ENCODE measurements around the gene PAPLN.

Gene PAPLN

DNA sequence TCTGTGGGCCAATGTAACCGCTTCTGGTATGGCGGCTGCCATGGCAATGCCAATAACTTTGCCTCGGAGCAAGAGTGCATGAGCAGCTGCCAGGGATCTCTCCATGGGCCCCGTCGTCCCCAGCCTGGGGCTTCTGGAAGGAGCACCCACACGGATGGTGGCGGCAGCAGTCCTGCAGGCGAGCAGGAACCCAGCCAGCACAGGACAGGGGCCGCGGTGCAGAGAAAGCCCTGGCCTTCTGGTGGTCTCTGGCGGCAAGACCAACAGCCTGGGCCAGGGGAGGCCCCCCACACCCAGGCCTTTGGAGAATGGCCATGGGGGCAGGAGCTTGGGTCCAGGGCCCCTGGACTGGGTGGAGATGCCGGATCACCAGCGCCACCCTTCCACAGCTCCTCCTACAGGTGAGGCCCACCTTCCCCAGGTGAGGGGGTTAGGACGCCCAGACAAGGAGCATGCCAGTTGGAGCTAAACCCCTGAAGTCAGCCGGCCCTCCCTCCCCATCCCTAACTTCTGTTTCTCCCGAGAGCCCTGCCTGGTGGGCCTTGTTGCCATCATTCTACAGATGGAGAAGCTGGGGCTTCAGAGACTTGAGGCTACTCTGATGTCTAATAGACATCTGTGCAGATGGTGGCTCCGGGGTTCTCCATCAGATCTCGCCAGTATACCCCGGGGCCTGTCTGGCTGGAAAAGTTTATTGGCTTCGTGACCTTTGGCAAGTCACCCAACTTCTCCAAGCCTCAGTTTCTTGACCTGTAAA lies 25.3 kb downstream of the PAPLN start:
- DNase-seq, result no peak

GRCh38 chr14:73263606-73264005 lies 26.3 kb downstream of the PAPLN start:
- DNase-seq, result no peak

- no peak for DNase-seq
Observed at GRCh38 chr14:73264080-73264884, 27.0 kb downstream of the PAPLN start.

- DNase-seq, result no peak
Observed at GRCh38 chr14:73264885-73265720, 27.8 kb downstream of the PAPLN start.

DNA sequence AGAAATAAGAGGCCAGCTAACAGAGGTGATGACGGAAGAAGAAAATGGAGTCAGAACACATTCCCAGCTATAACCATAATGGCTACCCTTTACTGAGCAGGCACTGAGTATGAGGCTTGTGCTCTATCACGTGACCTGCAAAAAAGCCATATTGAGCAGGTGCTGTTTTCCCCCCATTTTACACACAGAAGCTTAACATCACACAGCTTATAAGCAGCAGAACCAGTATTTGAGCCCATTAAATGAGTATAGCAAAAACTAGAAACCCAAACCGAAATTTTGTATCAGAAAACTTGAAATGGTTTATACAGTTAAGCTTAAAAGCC lies 28.4 kb downstream of the PAPLN start:
- no peak for DNase-seq

DNA sequence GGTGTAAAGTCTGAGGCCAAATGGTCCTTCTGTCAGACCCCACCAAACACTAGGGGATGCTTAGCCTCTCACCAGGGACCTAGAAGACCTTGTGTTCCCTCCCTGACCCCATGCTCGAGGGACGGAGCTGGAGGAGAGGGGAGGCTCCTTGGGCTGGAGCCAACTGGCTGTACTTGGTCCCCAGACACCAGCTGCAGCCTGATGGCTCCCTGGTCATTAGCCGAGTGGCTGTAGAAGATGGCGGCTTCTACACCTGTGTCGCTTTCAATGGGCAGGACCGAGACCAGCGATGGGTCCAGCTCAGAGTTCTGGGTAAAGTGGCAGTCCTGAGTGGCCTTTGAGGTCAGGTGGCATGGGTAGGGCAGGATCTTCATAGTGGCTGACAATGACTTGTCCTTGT lies 29.0 kb downstream of the PAPLN start:
- DNase-seq, result no peak

- DNase-seq, result no peak
Observed at GRCh38 chr14:73267474-73267873, 30.2 kb downstream of the PAPLN start.

DNA sequence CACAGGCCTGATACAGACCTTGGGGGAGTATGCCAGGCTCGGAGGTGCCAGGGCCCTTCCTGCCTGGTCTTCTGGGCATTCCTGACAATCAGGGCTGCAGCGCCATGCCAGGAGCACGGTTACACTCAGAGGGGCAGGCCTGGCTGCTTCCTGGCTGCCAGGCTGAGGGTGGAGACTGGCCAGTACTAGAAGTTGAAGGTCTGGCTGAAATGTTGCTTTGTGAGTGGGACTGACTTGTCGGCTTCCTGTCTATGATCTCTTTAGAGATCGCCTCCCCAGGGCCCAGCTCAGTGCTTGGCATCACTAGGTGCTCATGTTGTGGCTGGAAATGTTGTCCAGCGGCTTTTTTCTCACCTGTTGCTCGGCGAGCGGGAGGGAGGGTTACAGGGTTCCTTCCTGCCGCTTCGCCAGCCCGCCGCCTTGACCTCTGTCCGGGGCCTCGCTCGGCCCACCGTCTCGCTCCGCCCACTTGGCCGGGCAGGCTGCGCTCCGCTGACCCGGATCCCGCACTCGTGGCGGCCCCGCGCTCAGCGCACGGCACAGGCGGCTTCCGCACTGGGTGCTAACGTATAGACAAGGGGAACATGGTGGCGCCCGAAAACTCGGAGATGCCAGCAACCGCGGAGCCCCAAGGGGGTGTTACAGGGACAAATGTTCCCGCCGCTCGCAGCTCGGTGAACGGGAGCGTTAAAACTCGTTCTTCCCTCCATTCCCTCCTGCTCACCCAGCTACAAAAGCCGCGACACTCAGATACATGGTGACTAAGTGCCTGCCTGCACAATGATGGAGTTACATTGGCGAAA lies 32.6 kb downstream of the PAPLN start:
- DNase-seq, result no peak

DNA sequence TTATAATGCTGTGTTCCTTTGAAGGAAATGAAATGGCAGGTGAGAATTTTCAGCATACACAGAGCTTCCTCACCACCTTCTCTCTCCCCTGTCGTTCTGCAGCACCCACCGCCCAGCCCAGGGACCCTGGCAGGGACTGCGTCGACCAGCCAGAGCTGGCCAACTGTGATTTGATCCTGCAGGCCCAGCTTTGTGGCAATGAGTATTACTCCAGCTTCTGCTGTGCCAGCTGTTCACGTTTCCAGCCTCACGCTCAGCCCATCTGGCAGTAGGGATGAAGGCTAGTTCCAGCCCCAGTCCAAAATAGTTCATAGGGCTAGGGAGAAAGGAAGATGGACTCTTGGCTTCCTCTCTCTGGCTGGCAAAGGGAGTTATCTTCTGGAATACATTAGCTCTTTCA lies 35.1 kb downstream of the PAPLN start:
- DNase-seq, result no peak

DNA sequence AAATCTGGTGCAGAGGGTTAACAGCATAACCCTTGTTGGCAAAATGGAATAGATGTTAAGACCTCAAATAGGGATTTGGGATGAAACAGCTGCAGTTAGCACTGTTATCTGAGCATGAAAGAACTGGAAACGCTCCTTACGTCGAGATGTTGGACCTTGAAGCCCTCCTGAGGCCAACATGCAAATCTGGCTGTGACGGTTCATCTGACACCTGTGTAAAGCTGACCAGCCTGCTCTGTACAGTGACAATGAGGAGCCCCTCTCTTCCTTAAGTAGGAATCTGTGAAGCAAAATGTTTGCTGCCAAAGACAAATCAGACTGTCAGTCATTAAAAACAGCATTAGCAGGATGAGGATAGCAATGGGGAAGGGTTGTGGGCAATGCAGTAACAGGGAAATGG lies 36.5 kb downstream of the PAPLN start:
- DNase-seq, result no peak

- DNase-seq, result no peak
Observed at GRCh38 chr14:73276836-73277235, 39.5 kb downstream of the PAPLN start.

DNA sequence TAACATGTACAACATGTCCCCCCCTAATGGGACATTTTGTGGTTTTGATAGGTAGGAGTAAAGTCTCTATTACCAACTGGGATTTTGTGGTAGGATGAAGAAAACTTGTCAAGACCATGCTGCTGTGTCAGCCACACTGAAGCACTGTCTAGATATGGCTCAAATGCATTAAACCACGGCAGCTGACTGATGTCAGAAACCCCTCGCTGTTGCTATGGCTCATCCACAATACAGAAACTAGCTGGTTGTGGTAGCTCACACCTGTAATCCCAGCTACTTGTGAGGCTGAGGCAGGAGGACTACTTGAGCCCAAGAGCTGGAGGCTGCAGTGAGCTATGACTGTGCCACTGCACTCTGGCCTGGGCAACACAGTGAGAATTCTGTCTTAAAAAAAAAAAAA lies 40.1 kb downstream of the PAPLN start:
- no peak for DNase-seq

GRCh38 chr14:73280903-73281302 lies 43.6 kb downstream of the PAPLN start:
- DNase-seq, result no peak

DNA sequence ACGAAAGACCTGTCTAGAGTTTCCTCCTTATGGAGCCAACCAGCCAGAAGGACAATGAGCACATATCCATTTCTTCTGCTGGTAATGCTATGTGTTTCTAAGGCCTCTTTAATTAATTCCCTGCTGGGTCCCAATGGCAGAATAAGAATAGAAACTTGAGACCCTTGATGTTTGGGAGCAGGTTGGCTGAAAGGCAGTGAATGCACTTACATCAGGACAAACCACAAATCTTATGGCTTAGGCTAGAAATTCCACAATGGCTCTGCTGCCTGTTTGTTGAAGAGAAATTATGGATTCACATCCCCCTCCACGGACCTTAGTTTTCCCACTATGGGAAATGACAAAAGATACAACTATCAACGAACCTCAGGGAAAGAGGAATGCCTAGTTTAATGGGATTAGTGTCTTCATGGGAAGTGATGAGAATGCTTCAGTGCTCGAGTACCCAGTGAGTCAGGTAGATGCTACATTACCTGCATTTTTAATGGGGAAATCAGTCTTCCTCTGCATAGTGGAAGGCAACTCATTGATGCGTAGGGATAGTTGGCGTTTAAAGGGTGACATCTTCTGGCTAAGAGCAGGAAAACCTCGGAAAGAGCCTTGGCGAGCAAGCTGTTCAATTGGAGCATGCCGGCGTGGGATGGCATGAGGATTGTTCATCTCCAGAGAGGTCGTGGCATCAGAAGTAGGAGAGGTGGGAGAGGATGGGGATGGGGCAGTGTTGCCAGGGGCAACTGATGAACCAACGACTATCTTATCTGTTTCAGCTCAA lies 46.5 kb downstream of the PAPLN start:
- no peak for DNase-seq

- DNase-seq, result no peak
Observed at GRCh38 chr14:73285979-73286378, 48.7 kb downstream of the PAPLN start.

- no peak for DNase-seq
Observed at GRCh38 chr14:73286598-73286997, 49.3 kb downstream of the PAPLN start.

DNA sequence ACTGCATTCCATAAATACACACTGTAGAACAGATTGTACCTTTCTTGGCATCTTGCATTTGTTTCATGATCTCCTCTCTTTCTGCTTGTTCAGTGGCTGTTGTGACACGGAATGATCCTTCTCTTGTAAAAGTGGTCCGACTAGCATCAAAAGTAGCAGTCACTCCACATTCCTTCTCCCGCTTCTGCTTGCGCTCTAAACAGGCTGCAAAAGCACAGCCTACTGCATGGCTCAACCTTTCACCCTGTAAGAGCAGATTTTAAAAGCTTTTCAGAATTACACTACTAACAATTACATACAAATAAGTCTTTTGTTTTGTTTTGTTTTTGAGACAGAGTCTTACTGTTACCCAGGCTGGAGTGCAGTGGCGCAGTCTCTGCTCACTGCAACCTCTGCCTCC lies 49.8 kb downstream of the PAPLN start:
- no peak for DNase-seq

- DNase-seq, result no peak
Observed at GRCh38 chr14:73289308-73289707, 52.0 kb downstream of the PAPLN start.

GRCh38 chr14:73289729-73290128 lies 52.4 kb downstream of the PAPLN start:
- DNase-seq, result no peak

- no peak for DNase-seq
Observed at GRCh38 chr14:73290279-73290678, 53.0 kb downstream of the PAPLN start.

- DNase-seq, result no peak
Observed at GRCh38 chr14:73293782-73294781, 56.8 kb downstream of the PAPLN start.
